Body of pancreas (tissue), 4 donors: Measurements from ENCODE around the gene ZEB2. TPM values are rescaled to one million over a fixed set of nuclear protein-coding genes. Genes with fewer than 3 reads are reported as not detected.

Experiments used
- ATAC-seq: fragments of 150-250 bp; one replicate; pipeline ENCODE4 v1.9.1; 2016
- DNase-seq, 4 donors: peaks; one replicate each; pipeline ENCODE4 v3.0.0-alpha.2; 2019
- H3K27ac ChIP-seq, 4 donors: fragments of 200-600 bp; sonication (generic); 1 replicate in 3 of 4; 2 replicates in 1 of 4; pipeline versions ENCODE4 v1.5.1 to v1.6.1; 2016 to 2019; ENCODE audit warnings: mild to moderate bottlenecking in 1 of 4, mixed read lengths in 1 of 4, moderate library complexity in 1 of 4
- H3K27me3 ChIP-seq, 2 donors: fragments of 200-600 bp; sonication (generic); one replicate each; pipeline ENCODE4 v1.6.0; 2016; ENCODE audit warnings: mild to moderate bottlenecking in 1 of 2
- H3K36me3 ChIP-seq, 2 donors: fragments of 200-600 bp; sonication (generic); replicated peaks in 1 of 2; 2 replicates each; pipeline ENCODE4 v1.5.1; 2016; ENCODE audit warnings: low read depth in 2 of 2; ENCODE audit not compliant: insufficient read depth in 1 of 2
- H3K4me1 ChIP-seq: fragments of 200-600 bp; sonication (generic); one replicate; pipeline ENCODE4 v1.6.0; 2016
- H3K4me3 ChIP-seq, 2 donors: fragments of 200-600 bp; sonication (generic); 1 replicate in 1 of 2; 2 replicates in 1 of 2; pipeline ENCODE4 v1.5.1; 2016 to 2019
- H3K9me3 ChIP-seq, 3 donors: fragments of 200-600 bp; sonication (generic); 1 replicate in 2 of 3; 2 replicates in 1 of 3; pipeline ENCODE4 v1.5.1; 2016
- CTCF ChIP-seq, 7 experiments: fragments of 450-650 bp in 4 of 7; fragments of 200-600 bp in 3 of 7; sonication (generic) in 3 of 7; IDR thresholded peaks; one replicate each; pipeline ENCODE4 v1.5.1; 2016 to 2019; ENCODE audit warnings: antibody characterized with exemption in 7 of 7
- POLR2A ChIP-seq, 3 donors: fragments of 450-650 bp; IDR thresholded peaks; one replicate each; pipeline ENCODE4 v1.6.1; 2016; ENCODE audit warnings: antibody characterized with exemption in 3 of 3, mild to moderate bottlenecking in 2 of 3
- WGBS, 2 donors: methylation state at CpG; one replicate each; pipeline ENCODE4 v1.1.5; 2017; 5-methylcytosine and 5-hydroxymethylcytosine counted together
- intact Hi-C: fragments of 100-400 bp; cut with DNase I; formaldehyde crosslinking; loops from one replicate; pipeline ENCODE4 v1.15.1; 2023
- total RNA-seq, 2 donors: library from RNA; depleted of rRNA; stranded (reverse); fragments of >200 nt; gene quantifications; one replicate each; pipeline ENCODE4 v1.1.0, GENCODE V29; 2016

The ZEB2 gene
- total RNA-seq, 2 donors from 2014 or later = 18.5 to 24.6 TPM

- no peak for DNase-seq
- H3K4me1 ChIP-seq = peaks cover 10% of the 10 kb centered on the region
- intact Hi-C loops = no loop called here
- H3K9me3 ChIP-seq = no peaks in the 10 kb centered on the region
- no peak overlapping the region for H3K27ac ChIP-seq
- no peaks in the 10 kb centered on the region for H3K36me3 ChIP-seq
- TF ChIP-seq POLR2A (IDR thresholded peaks at IDR 0.05) = no peak
- TF ChIP-seq CTCF (IDR thresholded peaks at IDR 0.05) = no peak
- H3K4me3 ChIP-seq = no peak overlapping the region
- no peaks in the 10 kb centered on the region for H3K27me3 ChIP-seq
- no peak for ATAC-seq
- WGBS, 2 donors = 71% methylated on average over 2 of the region's 2 CpGs
Measured at GRCh38 chr2:144472046-144472412, 47.9 kb downstream of the ZEB2 start.

GRCh38 chr2:144471305-144472045 lies 48.4 kb downstream of the ZEB2 start:
- WGBS, 2 donors = 69 to 84% methylated on average over 2 of the region's 2 CpGs
- Histone ChIP-seq H3K36me3 (no peaks in the 10 kb centered on the region), H3K9me3 (no peaks in the 10 kb centered on the region), H3K4me1 (peaks cover 10% of the 10 kb centered on the region), H3K27ac (no peak overlapping the region), H3K27me3 (no peaks in the 10 kb centered on the region), H3K4me3 (no peak overlapping the region)
- no peak for ATAC-seq
- no peak for TF ChIP-seq POLR2A (IDR thresholded peaks at IDR 0.05)
- no peak for TF ChIP-seq CTCF (IDR thresholded peaks at IDR 0.05)
- no peak for DNase-seq
- intact Hi-C loops = no loop called here

- TF ChIP-seq POLR2A (IDR thresholded peaks at IDR 0.05) = no peak
- TF ChIP-seq CTCF (IDR thresholded peaks at IDR 0.05) = no peak
- Histone ChIP-seq H3K27me3 (no peaks in the 10 kb centered on the region), H3K9me3 (no peaks in the 10 kb centered on the region), H3K4me1 (peaks cover 5% of the 10 kb centered on the region), H3K36me3 (no peaks in the 10 kb centered on the region), H3K4me3 (no peak overlapping the region), H3K27ac (no peak overlapping the region)
- intact Hi-C loops = no loop called here
- 62 to 69% methylated on average over 3 of the region's 3 CpGs for WGBS, 2 donors
- ATAC-seq (no peak), DNase-seq (no peak)
Measured at GRCh38 chr2:144470816-144471215, 49.1 kb downstream of the ZEB2 start.

GRCh38 chr2:144470334-144470733 lies 49.6 kb downstream of the ZEB2 start:
- WGBS, 2 donors = 20 to 26% methylated on average over 1 of the region's 1 CpG
- no peaks in the 10 kb centered on the region for H3K27me3 ChIP-seq
- ATAC-seq = no peak
- H3K27ac ChIP-seq = no peak overlapping the region
- peaks cover under 1% of the 10 kb centered on the region for H3K4me1 ChIP-seq
- H3K9me3 ChIP-seq = no peaks in the 10 kb centered on the region
- H3K4me3 ChIP-seq = no peak overlapping the region
- intact Hi-C loops = no loop called here
- TF ChIP-seq POLR2A (IDR thresholded peaks at IDR 0.05) (no peak), CTCF (IDR thresholded peaks at IDR 0.05) (no peak)
- no peaks in the 10 kb centered on the region for H3K36me3 ChIP-seq
- no peak for DNase-seq

GRCh38 chr2:144469798-144470197 lies 50.1 kb downstream of the ZEB2 start:
- H3K36me3 ChIP-seq = no peaks in the 10 kb centered on the region
- TF ChIP-seq POLR2A (IDR thresholded peaks at IDR 0.05) (no peak), CTCF (IDR thresholded peaks at IDR 0.05) (no peak)
- ATAC-seq (no peak), DNase-seq (no peak)
- 77 to 83% methylated on average over 2 of the region's 2 CpGs for WGBS, 2 donors
- no peaks in the 10 kb centered on the region for H3K27me3 ChIP-seq
- H3K4me1 ChIP-seq = no peaks in the 10 kb centered on the region
- H3K27ac ChIP-seq = no peak overlapping the region
- intact Hi-C loops = no loop called here
- H3K9me3 ChIP-seq = no peaks in the 10 kb centered on the region
- no peak overlapping the region for H3K4me3 ChIP-seq
